ENCODE measurements around the gene MIGA1.
"Not testable (repeated sequence)": the region's sequence is repeated elsewhere in the genome, so short reads cannot be mapped to it uniquely, and the experiment has no call there.

Gene MIGA1

DNA sequence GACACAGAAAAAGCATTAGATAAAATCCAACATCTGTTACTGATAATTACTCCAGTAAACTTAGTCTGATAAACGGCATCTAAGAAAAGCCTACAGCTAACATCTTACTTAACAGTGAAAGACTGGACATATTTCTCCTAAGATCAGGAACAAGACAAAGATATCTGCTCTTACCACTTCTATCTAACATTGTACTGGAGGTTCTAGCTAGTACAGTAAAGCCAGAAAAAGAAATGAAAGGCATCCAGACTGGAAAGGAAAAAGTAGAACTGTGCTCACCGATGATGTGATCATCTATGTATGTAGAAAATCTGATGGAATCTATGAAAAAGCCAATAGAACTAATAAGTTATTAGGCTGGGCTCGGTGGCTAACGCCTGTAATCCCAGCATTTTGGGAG is 130.7 kb downstream of the MIGA1 start:
- DNase-seq (ENCODE audit: low read depth) = no peak

DNA sequence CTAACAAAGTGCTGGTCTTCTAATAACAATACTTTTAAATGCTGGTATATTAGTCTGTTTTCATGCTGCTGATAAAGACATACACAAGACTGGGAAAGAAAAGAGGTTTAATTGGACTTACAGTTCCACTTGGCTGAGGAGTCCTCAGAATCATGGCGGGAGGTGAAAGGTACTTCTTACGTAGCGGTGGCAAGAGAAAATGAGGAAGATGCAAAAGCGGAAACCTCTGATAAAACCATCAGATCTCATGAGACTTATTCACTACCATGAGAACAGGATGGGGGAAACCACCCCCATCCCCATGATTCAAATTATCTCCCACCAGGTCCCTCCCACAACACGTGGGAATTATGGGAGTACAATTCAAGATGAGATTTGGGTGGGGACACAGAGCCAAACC is 139.5 kb downstream of the MIGA1 start:
- DNase-seq (ENCODE audit: low read depth) = not testable (repeated sequence)

- DNase-seq (ENCODE audit: low read depth) = no peak
Observed at GRCh38 chr1:77925518-77925917, 146.1 kb downstream of the MIGA1 start.

- DNase-seq (ENCODE audit: low read depth) = no peak
Observed at GRCh38 chr1:77925956-77926355, 146.5 kb downstream of the MIGA1 start.

DNA sequence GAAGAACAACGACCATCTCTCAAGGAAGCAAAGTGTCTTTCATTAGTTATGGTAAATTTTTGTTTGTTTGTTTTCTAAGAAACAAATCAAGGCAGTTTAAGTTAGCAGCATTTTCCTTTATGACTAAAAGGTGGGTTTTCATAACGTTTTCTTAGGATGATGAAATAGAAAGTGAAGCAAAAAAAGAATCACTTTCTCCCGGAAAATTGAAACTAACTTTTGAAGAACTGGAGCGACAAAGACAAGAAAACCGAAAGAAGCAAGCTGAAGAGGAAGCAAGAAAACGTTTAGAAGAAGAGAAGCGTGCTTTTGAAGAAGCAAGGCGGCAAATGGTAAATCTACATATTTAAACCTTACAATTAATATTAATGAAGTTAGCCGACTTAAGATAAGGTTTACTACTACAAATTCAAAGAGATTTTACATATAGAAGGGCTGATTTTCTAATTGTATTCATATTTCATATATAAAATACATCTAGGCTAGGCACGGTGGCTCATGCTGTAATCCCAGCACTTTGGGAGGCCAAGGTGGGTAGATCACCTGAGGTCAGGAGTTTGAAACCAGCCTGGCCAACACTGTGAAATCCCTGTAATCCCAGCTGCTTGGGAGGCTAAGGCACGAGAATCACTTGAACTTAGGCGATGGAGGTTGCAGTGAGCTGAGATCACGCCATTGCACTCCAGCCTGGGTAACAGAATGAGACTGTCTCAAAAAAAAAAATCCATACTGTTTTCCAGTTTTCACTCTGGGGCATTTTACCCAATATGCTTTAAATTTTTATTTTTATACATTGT is 147.3 kb downstream of the MIGA1 start:
- no peak for DNase-seq (ENCODE audit: low read depth)

GRCh38 chr1:77927414-77927813 is 148.0 kb downstream of the MIGA1 start:
- no peak for DNase-seq (ENCODE audit: low read depth)

All from activated T-cell treated with anti-CD3 and anti-CD28 coated beads for 1 hour (primary cell).